IPS DF 6.9 (cell line): ENCODE data around the gene VAV3.

Source experiments
- DNase-seq: peaks from one replicate; pipeline ENCODE4 v3.0.0-alpha.2; 2013; ENCODE audit warnings: low read depth, low spot score
- H3K27ac ChIP-seq: one replicate; pipeline ENCODE4 v1.5.1; 2013; ENCODE audit warnings: low read length, control low read depth
- H3K27me3 ChIP-seq: 2 replicates; pipeline ENCODE4 v1.6.1; 2013; ENCODE audit warnings: mild to moderate bottlenecking, low read length; ENCODE audit not compliant: control insufficient read depth, insufficient read depth
- H3K36me3 ChIP-seq: 2 replicates; pipeline ENCODE4 v1.6.1; 2013; ENCODE audit warnings: low read length; ENCODE audit not compliant: control insufficient read depth, insufficient read depth
- H3K4me1 ChIP-seq: 2 replicates; pipeline ENCODE4 v1.6.1; 2013; ENCODE audit warnings: low read length; ENCODE audit not compliant: control insufficient read depth, insufficient read depth
- H3K4me3 ChIP-seq: 2 replicates; pipeline ENCODE4 v1.5.1; 2013; ENCODE audit warnings: mild to moderate bottlenecking, low read length
- H3K9me3 ChIP-seq: 2 replicates; pipeline ENCODE4 v1.6.1; 2013; ENCODE audit warnings: low read length, inconsistent platforms; ENCODE audit not compliant: control insufficient read depth, insufficient read depth
- WGBS: extraction: QIAGEN DNeasy Blood & Tissue Kit; methylation state at CpG from one replicate; pipeline ENCODE4 v1.1.7; 2013; ENCODE audit warnings: mixed read lengths, missing lambda C conversion rate; ENCODE audit not compliant: insufficient read length, insufficient coverage; 5-methylcytosine and 5-hydroxymethylcytosine counted together

VAV3 gene

GRCh38 chr1:107936498-107937481 is 28.2 kb downstream of the VAV3 start:
- H3K27me3 ChIP-seq: no peaks in the 10 kb centered on the region
- H3K4me3 ChIP-seq: no peak overlapping the region
- no peaks in the 10 kb centered on the region for H3K36me3 ChIP-seq
- no peaks in the 10 kb centered on the region for H3K9me3 ChIP-seq
- peaks cover 3% of the 10 kb centered on the region; the same call in 1 of the 2 replicates for H3K4me1 ChIP-seq
- peak; percentile 55 for DNase-seq
- no CpG with 5 or more reads among the region's 10 CpGs for WGBS
- H3K27ac ChIP-seq: no peak overlapping the region

- Histone ChIP-seq H3K4me3 (no peak overlapping the region), H3K27me3 (no peaks in the 10 kb centered on the region), H3K36me3 (no peaks in the 10 kb centered on the region), H3K9me3 (no peaks in the 10 kb centered on the region), H3K4me1 (peaks cover 3% of the 10 kb centered on the region; the same call in 1 of the 2 replicates), H3K27ac (no peak overlapping the region)
- WGBS: 100% methylated on average over 1 of the region's 4 CpGs
- peak; percentile 2 for DNase-seq
Observed at GRCh38 chr1:107935396-107936064, 29.4 kb downstream of the VAV3 start.

- no peak for DNase-seq
- H3K4me3 ChIP-seq: no peak overlapping the region
- no CpG with 5 or more reads among the region's 5 CpGs for WGBS
- H3K27ac ChIP-seq: no peak overlapping the region
- H3K36me3 ChIP-seq: no peaks in the 10 kb centered on the region
- no peaks in the 10 kb centered on the region for H3K27me3 ChIP-seq
- H3K9me3 ChIP-seq: no peaks in the 10 kb centered on the region
- peaks cover 3% of the 10 kb centered on the region; the same call in 1 of the 2 replicates for H3K4me1 ChIP-seq
Observed at GRCh38 chr1:107934578-107934977, 30.4 kb downstream of the VAV3 start.

- no peak for DNase-seq
- Histone ChIP-seq H3K27me3 (no peaks in the 10 kb centered on the region), H3K27ac (no peak overlapping the region), H3K4me3 (no peak overlapping the region), H3K4me1 (peaks cover 3% of the 10 kb centered on the region; the same call in 1 of the 2 replicates), H3K36me3 (no peaks in the 10 kb centered on the region), H3K9me3 (no peaks in the 10 kb centered on the region)
- no CpG with 5 or more reads among the region's 1 CpG for WGBS
Observed at GRCh38 chr1:107933736-107934135, 31.2 kb downstream of the VAV3 start.

- Histone ChIP-seq H3K27me3 (no peaks in the 10 kb centered on the region), H3K27ac (no peak overlapping the region), H3K9me3 (no peaks in the 10 kb centered on the region), H3K36me3 (no peaks in the 10 kb centered on the region), H3K4me1 (no peaks in the 10 kb centered on the region), H3K4me3 (no peak overlapping the region)
- DNase-seq: no peak
- WGBS: no CpG with 5 or more reads among the region's 1 CpG
Observed at GRCh38 chr1:107930292-107930691, 34.7 kb downstream of the VAV3 start.

- Histone ChIP-seq H3K36me3 (no peaks in the 10 kb centered on the region), H3K4me3 (no peak overlapping the region), H3K27ac (no peak overlapping the region), H3K4me1 (no peaks in the 10 kb centered on the region), H3K9me3 (no peaks in the 10 kb centered on the region), H3K27me3 (no peaks in the 10 kb centered on the region)
- WGBS: no CpG with 5 or more reads among the region's 2 CpGs
- no peak for DNase-seq
Observed at GRCh38 chr1:107927820-107928219, 37.2 kb downstream of the VAV3 start.

GRCh38 chr1:107926436-107927080 is 38.4 kb downstream of the VAV3 start:
- no CpG with 5 or more reads among the region's 3 CpGs for WGBS
- Histone ChIP-seq H3K27me3 (no peaks in the 10 kb centered on the region), H3K36me3 (no peaks in the 10 kb centered on the region), H3K9me3 (no peaks in the 10 kb centered on the region), H3K4me3 (no peak overlapping the region), H3K27ac (no peak overlapping the region), H3K4me1 (no peaks in the 10 kb centered on the region)
- DNase-seq: no peak

- no CpG with 5 or more reads among the region's 1 CpG for WGBS
- Histone ChIP-seq H3K36me3 (no peaks in the 10 kb centered on the region), H3K9me3 (no peaks in the 10 kb centered on the region), H3K27ac (no peak overlapping the region), H3K27me3 (no peaks in the 10 kb centered on the region), H3K4me1 (no peaks in the 10 kb centered on the region; the same call in 1 of the 2 replicates), H3K4me3 (no peak overlapping the region)
- DNase-seq: no peak
Observed at GRCh38 chr1:107925565-107925964, 39.4 kb downstream of the VAV3 start.

- WGBS: no CpG with 5 or more reads among the region's 6 CpGs
- no peaks in the 10 kb centered on the region for H3K27me3 ChIP-seq
- H3K4me3 ChIP-seq: no peak overlapping the region
- DNase-seq: no peak
- no peak overlapping the region for H3K27ac ChIP-seq
- no peaks in the 10 kb centered on the region for H3K9me3 ChIP-seq
- H3K4me1 ChIP-seq: no peaks in the 10 kb centered on the region; the same call in 1 of the 2 replicates
- no peaks in the 10 kb centered on the region for H3K36me3 ChIP-seq
Observed at GRCh38 chr1:107920999-107921398, 44.0 kb downstream of the VAV3 start.

GRCh38 chr1:107920561-107920960 is 44.4 kb downstream of the VAV3 start:
- H3K4me3 ChIP-seq: no peak overlapping the region
- H3K36me3 ChIP-seq: no peaks in the 10 kb centered on the region
- H3K4me1 ChIP-seq: no peaks in the 10 kb centered on the region; the same call in 1 of the 2 replicates
- no CpG with 5 or more reads among the region's 1 CpG for WGBS
- H3K27me3 ChIP-seq: no peaks in the 10 kb centered on the region
- no peak for DNase-seq
- H3K27ac ChIP-seq: no peak overlapping the region
- no peaks in the 10 kb centered on the region for H3K9me3 ChIP-seq
